Panc1 (cell line): ENCODE measurements around the gene FAM200B.

ENCODE experiments used
- CTCF ChIP-seq: fragments of 450-650 bp; IDR thresholded peaks from 2 replicates; pipeline ENCODE4 v1.5.1; 2017; ENCODE audit warnings: mild to moderate bottlenecking
- POLR2AphosphoS5 ChIP-seq: IDR thresholded peaks from 2 replicates; pipeline ENCODE4 v1.6.1; 2012; ENCODE audit warnings: mild to moderate bottlenecking, low read depth, low read length, moderate library complexity
- REST ChIP-seq, 2 experiments: IDR thresholded peaks; 2 replicates each; pipeline ENCODE4 v1.6.1; 2011 to 2012; ENCODE audit warnings: low read depth in 2 of 2, control low read depth in 1 of 2, low read length in 1 of 2, mild to moderate bottlenecking in 1 of 2, moderate library complexity in 1 of 2; ENCODE audit not compliant: insufficient read depth in 1 of 2
- SIN3A ChIP-seq: IDR thresholded peaks from 2 replicates; pipeline ENCODE4 v1.6.1; 2012; ENCODE audit warnings: low read depth, mild to moderate bottlenecking, low read length, moderate library complexity, borderline replicate concordance; ENCODE audit not compliant: insufficient read depth
- TCF7L2 ChIP-seq: IDR thresholded peaks from 2 replicates; pipeline ENCODE4 v1.6.1; 2011; ENCODE audit warnings: mild to moderate bottlenecking, low read depth, low read length, inconsistent platforms

DNA sequence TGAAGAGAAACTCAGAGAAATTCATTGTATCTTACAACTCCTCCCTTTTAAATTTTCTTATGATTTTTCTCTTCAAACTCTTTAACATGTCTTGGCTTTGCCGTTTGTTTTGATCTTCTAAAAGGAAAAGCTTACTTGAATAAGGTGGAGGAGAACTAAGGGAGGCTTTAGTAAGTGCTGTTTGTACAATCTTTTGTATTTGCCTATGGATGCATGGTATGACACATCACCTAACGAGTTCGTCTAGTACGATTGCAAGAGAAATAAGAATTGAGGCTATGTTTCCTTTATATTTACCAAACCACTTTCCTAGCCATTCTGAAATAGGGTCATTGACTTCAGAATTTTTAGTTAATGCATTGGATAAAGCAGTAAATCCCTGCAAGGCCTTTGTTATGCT, 12.8 kb downstream of the FAM200B start:
- TF ChIP-seq CTCF = no peak
- no peak for TF ChIP-seq SIN3A
- TF ChIP-seq POLR2AphosphoS5 = no peak
- no peak for TF ChIP-seq REST (IDR thresholded peaks at IDR 0.05; ENCODE audit: insufficient read depth in 1 of 2, low read depth in 2 of 2, low read length in 1 of 2)
- no peak for TF ChIP-seq TCF7L2
